T1000 (cell line): Measurements from ENCODE around the gene ZNF496.
"Not testable (repeated sequence)": the region's sequence is repeated elsewhere in the genome, so short reads cannot be mapped to it uniquely, and the experiment has no call there.

Experiments
- DNase-seq: peaks from one replicate; lab custom pipeline; 2025; ENCODE audit warnings: mixed read lengths; lab: John Stamatoyannopoulos, UW

The ZNF496 gene

DNA sequence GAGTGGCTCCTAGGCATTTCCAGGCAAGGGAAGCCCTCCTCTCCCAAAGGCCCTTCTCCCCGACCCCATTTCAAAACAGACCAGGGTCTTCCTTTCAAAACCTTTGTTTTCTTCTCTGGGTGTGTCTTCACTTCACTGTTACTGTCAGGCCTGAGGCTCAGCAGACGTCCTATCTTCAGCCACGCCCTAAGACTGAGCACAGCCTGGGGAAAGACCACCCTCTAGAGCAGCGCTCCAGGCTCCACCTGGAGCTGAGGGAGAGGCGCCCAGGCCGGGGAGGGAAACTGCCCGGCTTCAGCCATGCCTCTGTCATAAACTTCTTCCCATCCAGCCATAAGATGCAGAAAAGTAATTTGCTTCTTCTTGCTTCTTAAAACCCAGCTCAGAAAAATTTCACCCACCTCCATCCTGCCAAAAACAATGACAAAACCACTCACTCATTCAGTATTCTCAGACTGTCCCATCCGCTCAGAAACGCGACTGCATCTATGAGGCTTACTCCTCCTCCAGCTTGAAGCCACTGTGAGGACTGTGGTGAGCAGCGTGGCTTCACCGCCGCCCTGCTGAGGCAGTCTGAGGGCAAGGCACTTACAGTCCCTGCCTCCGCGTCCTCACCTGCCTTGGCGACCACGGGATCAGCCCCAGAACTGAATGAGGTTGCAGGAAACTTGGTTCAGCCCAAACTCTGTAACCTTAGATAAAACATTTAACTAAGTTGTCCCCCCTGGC is 39.7 kb downstream of the ZNF496 start:
- no peak for DNase-seq

DNA sequence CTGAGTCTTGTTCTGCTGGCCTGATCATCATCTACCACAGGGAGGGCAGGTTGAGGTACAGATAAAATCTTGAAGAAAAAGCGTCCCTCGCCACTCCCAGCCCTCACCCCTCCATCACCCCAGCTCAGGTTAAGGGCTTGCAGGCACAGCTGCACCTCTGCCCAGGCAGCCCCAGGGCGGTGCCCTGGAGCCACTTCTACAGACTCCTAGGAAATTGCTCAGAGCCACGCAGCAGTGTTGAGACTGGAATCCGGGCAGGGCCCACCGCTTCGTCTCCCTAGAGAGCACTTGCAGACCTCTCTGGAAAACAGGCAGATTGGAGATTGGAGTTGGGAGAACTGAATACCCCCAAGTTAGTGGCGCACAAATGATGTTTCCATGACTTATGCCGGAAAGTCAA is 40.5 kb downstream of the ZNF496 start:
- no peak for DNase-seq

DNA sequence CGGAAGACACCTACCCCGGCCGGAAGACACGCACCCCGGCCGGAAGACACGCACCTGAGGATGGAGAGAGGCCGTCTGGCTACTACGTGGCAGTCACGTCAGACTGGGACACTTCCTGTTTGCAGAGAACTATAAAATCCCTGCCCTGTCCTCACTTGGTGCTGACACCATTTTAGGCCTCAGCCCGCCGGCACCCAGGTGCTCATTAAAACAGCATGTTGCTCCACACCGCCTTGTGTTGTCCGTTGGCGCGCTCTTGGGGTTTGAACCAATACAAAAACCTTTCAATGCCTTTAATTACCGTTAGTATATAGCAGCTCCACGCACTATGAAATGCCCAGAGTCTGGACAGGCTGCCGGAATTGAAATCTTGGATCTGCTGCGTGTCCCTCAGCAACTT is 41.1 kb downstream of the ZNF496 start:
- no peak for DNase-seq

DNA sequence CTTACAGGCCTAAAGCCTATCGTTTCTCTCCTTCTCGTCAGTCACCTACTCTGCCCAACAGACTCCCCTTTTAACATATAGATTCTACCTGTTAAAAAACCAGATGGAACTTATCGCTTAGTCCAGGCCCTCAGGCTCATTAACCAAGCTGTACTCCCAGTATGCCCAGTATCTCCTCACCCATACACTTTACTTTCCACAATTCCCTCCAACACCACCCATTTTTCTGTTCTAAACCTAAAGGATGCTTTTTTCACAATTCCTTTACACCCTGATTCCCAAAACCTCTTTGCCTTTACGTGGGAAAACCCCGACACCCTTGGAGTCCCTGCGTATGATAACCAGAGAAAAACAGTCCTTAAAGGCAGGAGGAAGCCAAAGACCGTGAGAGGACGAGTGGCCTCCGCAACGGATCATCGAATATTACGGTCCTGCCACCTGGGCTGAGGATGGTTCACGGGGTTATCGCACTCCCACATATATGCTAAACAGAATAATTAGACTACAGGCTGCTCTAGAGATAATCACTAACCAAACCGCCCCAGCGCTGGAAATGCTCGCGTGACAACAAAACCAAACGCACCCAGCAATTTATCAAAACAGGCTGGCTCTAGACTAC is 42.3 kb downstream of the ZNF496 start:
- DNase-seq = not testable (repeated sequence)

DNA sequence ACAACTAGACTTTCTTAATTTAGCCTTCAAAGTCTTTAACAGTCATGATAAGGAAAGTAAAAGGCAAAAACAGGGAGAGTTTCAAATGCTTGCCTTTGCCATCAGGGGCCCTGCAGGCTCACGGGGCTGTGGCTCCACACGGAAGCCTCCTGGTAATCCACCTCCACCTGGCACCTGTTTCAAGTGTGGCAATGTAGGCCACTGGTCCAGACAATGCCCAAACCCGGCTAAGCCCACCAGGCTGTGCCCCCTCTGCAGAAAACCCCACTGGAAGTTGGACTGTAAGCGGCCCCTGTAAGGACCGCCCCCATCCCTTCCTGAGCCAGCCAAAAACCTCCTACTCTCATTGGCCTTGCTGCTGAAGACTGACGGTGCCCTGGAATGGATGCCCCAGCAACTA is 43.3 kb downstream of the ZNF496 start:
- no peak for DNase-seq

DNA sequence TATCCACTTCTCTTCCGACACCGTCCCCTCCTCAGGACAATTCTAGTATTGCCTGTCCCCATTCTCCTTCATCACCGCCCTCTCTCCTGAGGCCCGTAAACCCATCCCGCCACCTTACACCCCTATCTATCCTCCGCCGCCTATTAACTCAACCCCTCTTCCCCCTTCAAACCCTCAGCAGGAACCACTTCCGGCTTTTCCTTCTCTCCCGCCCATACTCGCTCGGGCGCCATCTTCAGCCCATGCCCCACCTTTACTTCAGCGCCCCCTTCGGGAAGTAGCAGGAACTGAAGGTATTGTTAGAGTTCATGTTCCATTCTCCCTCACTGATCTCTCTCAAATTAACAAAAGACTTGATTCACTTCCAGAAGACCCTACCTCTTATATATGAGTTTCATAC is 44.2 kb downstream of the ZNF496 start:
- no peak for DNase-seq

DNA sequence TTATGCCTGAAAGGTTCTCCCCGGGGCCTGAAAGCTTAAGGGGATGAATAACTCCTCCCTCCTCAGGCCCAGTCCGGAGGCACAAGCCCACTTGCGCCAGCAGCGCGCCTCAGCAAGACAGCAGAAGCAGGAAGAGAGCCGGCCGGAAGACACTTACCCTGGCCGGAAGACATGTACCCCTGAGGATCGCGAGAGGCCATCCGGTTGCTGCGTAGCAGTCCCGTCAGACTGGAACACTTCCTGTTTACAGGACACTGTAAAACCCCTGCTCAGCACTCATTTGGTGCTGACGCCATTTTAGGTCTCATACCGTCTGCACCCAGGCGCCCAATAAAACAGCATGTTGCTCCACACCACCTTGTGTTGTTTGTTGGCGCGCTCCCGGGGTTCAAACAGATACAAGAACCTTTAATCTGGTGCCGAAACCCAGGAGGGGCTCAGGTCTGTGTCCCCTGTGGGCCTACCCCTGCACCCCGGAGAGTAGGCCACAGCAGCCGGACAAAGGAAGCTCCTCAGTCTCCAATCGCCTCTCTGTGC is 45.5 kb downstream of the ZNF496 start:
- no peak for DNase-seq

DNA sequence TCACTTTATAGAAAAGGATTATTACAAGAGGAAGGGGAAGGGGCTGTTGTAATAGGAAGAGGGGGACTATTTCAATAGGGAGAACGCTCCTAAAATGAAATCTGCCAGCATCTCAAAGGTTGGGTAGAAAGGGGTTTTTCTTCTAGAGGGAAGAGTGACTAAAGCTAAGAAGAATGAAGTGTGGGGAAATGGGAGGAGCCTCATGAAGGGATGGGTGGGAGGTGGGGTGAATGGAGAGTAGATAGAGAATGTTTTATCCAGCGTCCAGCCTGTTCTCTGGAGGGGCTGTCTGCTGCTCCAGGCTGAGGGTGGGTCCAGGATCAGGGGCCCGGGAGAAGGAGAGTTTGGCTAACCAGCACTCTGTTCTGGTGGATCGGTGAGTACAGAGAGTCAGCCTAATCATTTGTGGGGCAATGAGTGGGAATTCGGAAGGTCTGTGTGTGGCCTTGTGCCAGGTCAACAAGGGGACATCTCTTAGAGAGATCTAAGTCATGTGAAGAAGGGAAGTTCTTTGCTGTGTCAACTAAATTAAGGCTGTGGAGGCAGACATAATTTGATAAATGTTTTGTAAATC is 50.6 kb downstream of the ZNF496 start:
- DNase-seq = no peak

DNA sequence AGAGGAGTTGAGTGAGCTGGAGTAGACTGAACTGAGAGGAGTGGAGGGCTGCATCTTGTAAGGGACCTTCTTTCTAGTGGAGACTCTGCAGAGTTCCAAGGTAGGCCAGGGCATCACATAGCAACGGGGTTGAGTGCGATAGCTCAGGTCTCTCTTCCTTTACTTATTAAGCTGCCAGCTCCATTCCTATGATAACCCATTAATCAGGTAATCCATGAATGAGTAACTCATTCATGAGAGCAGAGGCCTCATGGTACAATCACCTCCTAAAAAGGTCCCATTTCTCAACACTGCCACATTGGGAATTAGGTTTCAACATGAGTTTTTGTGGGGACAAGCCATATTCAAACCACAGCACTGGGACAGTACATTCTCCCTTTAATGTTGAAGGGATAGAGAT is 54.5 kb downstream of the ZNF496 start:
- no peak for DNase-seq

DNA sequence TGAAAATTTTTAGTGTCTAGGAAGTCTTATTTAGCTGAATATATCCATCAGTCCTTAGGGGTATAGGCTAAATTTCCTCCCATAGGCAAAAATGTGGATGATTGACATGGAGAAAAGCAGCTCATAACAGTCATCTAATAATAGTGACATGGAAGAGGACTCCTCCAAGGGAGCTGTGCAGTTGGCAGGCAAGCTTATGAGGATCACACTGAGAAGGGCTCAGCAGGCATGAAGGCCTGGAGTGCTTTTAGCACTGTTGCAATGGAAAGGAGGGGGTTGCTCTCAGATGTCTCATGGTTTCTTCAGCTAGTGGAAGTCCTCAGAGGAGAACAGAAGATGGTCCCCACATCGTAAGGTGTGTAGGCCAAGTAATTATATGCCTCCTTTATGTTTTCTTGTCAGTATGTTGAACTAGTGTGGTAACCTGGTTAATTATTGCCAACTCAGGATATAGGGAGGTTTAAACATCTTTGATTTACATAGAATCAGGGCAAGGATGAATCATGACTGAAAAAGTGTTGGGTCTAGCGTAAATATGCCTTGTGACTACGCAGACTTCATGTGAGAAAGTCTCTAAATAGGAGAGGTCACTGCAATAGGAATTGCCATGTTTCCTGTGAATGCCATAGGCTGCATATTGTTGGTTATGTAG is 56.9 kb downstream of the ZNF496 start:
- no peak for DNase-seq

DNA sequence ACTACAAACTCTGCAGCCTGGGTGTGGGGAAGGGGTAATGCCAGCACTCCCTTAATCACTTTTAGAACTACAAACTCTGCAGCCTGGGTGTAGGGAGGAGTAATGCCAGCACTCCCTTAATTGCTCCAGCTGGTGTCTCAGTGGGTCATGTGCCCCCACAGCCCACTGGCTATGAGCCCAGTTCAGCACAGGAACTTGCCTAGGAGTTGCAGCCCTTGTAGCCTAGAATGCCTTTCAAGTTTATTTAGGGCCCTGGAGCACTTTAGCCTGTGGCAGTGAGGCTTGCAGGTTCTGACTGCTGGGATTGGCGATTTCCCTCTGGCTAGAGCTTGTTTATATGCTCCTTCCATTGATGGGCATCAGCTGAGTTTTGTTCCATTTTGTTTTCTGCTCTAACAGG is 58.7 kb downstream of the ZNF496 start:
- DNase-seq = no peak

DNA sequence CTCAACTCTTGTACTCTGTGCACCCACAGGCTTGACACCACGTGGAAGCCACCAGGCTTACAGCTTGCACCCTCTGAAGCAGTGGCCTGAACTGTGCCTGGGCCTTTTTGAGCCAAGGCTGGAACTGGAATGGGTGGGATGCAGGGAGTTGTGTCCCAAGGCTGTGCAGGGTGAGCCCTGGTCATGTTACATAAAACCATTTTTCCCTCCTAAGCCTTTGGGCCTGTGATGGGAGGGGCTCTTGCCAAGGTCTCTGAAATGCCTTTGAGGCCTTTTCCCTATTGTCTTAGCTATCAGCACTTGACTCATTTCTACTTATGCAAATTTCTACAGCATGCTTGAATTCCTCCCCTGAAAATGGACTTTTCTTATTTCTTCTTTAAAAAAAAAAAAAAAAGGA is 61.7 kb downstream of the ZNF496 start:
- no peak for DNase-seq

DNA sequence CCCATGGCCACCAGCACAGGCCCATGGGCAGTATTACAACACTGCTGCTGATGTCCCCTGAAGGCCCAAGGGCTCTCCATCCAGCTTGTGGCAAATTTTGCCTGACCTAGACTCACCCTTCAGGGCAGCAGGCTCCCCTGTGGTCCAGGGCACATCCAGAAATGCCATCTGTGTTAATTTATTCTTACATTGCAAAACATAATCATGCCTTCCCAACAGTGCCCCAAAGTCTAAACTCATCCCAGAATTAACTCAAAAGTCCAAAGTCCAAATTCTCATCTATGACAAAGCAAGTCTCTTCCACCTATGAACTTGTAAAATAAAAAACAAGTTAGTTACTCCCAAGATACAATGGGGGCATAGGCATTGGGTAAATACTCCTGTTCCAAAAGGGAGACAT is 62.5 kb downstream of the ZNF496 start:
- no peak for DNase-seq

DNA sequence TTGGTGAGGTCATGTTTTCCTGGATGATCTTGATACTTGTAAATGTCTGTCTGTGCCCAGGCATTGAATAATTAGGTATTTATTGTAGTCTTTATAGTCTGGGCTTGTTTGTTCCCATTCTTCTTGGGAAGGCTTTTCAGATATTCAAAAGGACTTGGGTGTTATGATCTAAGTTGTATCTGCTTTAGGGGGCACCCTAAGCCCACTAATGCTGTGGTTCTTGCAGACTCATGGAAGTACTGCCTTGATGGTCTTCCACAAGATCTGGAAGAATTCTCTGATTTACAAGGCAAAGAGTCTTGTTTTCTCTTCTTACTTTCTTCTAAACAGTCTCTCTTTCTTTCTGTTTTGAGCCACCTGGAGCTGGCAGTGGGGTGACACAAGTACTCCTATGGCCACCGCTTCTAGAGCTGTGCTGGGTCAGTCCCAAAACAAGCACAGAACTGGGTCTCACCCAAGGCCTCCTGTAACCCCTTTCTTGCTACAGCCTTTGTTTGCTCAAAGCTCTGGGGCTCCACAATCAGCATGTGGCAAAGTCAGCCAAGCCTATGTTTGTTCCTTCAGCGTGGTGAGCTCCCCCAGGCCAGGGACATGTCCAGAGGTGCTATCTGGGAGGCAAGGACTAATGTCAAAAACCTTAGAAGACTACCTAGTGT is 63.1 kb downstream of the ZNF496 start:
- no peak for DNase-seq

DNA sequence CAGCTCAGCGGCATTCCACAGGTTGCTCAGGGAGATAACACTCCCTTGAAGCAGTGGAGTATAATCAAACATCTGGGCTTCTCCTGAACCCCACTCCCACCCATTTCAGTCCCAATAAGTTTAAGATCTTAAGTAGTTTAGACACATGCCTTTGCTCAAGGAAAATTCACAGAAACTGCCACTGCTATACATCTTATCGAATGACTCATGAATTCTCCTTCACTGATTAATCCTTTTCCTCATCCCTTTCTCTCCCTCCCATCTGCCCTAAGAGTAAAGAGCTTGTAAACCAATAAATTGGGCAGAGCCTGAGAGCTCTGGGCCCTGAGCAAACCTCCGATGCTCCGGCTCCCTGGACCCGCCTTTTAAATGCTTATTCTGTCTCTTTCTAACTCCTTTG is 65.6 kb downstream of the ZNF496 start:
- DNase-seq = no peak

DNA sequence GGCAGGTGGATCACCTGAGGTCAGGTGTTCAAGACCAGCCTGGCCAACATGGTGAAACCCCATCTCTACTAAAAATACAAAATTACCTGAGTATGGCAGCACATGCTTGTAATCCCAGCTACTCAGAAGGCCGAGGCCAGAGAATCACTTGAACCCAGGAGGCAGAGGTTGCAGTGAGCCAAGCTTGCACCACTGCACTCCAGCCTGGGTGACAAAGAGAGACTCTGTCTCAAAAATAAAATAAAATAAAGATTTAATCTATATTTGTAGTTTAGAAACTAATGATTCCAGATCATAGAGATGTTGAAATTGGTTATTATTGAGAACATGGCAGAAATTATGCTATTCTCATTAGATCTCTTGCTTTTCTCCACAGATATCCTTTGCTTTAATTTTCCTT is 75.9 kb downstream of the ZNF496 start, which contains the start of gene VN1R5:
VN1R5 (plus strand) TSS at position 301 of the 400 bp plus-strand sequence.
- DNase-seq = not testable (repeated sequence)

DNA sequence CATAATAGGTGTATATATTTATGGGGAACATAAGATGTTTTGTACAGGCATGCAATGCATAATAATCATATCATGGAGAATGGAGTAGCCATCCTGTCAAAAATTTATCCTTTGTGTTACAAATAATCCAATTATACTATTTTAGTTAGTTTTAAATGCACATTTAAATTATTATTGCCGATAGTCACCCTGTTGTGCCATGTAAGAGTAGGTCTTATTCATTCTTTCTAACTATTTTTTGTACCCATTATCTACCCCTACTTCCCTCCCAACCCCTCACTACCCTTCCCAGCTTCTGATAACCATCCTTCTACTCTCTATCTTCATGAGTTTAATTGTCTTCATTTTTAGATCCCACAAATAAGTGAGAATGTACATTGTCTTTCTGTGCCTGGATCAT is 84.1 kb downstream of the ZNF496 start:
- no peak for DNase-seq
